HG02981 (cell line): ENCODE results near the gene AHRR.

ENCODE experiments used
- ATAC-seq: cut with Tn5 transposase; IDR thresholded peaks from one replicate; pipeline ENCODE4 v1.9.1; 2021; ENCODE audit warnings: mild to moderate bottlenecking, moderate library complexity; ENCODE audit not compliant: unreplicated experiment

Gene AHRR

DNA sequence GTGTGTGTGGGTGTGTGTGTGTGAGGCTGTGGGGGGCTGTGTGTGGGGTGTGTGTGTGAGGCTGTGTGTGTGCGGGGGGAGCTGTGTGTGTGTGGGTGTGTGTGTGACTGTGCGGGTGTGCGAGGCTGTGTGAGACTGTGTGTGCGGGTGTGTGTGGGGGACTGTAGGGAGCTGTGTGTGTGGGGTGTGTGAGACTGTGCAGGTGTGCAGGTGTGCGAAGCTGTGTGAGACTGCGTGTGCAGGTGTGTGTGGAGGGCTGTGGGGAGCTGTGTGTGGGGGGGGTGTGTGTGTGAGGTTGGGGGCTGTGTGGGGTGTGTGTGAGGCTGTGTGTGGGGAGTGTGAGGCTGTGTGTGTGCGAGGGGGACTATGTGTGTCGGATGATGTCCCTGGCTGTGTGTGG lies 23.2 kb downstream of the AHRR start:
- ATAC-seq = no peak

GRCh38 chr5:345404-346195 lies 24.1 kb downstream of the AHRR start:
- ATAC-seq = no peak

GRCh38 chr5:346229-346935 lies 24.9 kb downstream of the AHRR start:
- no peak for ATAC-seq

GRCh38 chr5:347712-348284 lies 26.3 kb downstream of the AHRR start:
- no peak for ATAC-seq

GRCh38 chr5:348726-349125 lies 27.2 kb downstream of the AHRR start:
- no peak for ATAC-seq

DNA sequence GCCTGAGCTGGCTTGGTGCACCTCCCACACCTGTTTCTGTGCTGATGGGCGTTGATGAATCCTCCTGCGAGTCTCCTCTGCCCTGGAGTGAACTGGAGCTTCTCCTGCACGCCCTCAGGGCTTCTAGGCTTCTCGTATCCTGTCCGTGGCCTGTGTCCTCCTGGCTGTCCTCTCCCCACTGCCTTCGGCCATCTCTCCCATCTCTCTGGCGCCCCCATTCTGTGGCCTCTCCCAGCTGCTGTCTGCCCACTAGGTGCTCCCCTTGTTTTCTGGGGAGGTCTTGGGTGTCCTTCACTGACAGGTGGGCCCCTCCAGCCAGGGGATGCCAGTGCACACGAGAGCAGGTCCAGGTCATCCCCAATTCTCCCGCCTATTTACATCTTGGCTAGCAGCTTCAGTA lies 28.8 kb downstream of the AHRR start:
- ATAC-seq = no peak

DNA sequence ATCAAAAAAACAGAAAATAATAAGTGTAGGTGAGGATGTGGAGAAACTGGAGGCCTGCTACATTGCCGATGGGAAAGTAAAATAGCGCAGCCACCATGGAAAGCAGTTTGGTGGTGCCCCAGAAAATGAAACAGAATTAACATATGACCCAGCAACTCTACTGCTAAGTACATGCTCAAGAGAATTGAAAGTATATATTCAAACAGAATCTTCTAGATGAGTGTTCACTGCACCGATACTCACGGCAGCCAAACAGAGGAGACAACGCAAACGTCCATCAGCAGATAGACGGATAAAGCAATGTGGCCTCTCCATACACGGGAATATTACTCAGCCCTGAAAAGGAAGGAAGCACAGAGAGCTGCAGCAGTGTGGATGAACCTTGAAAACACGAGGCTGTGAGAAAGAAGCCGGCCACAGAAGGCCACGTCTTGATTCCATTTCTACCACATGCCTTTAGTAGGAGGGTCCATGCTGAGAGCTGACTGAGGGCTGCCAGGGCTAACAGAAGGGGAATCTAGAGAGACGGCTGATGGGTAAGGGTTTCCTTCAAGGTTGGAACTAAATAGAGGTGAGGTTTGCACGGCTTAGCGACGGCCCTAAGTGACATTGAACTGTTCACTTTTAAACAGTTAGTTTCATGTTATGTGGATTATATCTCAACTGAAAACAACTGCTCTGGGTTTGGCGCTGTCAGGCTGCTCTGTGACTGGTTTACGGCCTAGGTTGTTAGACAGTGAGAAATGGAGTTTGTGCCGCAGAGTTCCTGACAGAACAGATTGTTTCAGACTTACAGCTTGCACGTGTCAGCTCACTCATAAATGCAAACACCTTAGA lies 29.8 kb downstream of the AHRR start:
- no peak for ATAC-seq

DNA sequence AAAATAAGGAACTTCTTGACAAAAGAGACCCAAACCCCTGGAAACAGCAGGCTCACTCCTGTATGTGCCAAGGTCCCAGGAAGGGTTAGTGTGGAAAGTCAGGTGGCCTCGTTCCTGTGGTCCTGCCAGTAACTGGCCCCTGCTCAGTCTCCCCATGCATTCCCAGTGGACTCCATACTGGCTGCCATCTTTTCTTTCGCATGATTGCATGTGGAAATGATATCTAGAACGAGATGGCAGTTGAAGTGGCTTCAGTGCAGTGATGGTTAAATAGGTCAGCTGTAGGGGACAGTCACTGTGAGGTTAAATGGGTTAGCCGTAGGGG lies 30.4 kb downstream of the AHRR start:
- no peak for ATAC-seq

DNA sequence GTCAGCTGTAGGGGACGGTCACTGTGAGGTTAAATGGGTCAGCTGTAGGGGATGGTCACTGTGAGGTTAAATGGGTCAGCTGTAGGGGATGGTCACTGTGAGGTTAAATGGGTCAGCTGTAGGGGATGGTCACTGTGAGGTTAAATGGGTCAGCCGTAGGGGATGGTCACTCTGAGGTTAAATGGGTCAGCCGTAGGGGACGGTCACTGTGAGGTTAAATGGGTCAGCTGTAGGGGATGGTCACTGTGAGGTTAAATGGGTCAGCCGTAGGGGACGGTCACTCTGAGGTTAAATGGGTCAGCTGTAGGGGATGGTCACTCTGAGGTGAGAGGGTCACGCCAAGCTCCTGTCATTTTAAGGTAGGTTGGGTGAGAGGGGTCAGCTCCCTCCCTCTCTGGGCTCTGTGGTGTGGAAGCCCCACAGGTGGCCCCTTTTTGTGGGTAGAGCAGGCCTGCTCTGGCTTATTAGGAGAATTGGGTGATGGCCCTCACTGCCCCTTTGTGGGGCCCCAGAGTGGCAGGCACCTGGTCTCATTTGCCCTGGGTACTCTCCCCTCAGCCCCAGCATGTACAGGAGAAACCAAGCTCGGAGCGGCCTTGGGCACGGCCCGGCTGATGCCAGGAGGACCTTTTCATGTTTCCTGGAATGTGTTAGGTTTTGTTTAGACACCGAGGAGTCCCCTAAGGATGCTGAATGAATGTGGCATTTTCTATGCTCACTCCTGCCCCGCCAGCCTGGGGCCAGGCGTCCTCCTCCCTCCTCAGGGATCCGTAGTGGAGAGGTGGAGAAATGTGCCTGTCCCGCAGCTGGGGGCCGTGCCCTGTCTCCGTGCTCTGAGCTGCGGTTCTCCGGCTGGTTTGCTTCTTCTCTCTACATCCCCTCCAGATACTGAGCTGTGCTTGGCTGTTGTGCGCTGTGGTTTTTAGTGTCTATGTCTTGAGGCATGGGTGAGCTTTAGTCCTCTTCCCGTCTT lies 31.4 kb downstream of the AHRR start:
- no peak for ATAC-seq

GRCh38 chr5:353612-354580 lies 32.4 kb downstream of the AHRR start:
- ATAC-seq = no peak

GRCh38 chr5:354581-355378 lies 33.3 kb downstream of the AHRR start:
- ATAC-seq = no peak

DNA sequence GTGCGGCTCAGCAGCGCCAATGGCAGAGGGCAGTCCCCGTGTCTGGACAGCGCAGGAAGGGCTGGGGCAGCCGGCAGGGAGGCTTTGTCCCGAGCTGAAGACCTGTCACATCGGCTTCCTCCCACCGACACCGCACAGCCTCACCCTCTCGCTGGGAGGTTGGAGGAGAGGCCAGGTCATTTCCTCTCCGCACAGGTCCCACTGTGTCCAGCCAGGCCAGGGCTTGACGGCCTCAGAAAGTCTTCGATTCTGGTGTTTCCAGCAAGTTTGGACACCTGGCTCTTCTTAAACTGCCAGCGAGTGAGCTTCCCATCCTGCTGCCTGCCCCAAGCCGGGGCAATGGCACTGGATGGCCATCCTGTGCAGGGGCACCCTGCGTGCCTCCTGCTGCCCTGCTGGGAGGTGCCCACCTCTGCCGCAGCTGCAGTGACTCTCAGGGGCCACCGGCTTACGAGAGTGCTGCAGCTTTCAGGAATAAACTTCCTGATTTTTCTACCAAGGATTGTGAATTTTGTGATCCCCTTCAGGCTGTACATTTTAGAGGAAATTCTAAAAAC lies 33.9 kb downstream of the AHRR start:
- no peak for ATAC-seq

- no peak for ATAC-seq
Observed at GRCh38 chr5:355958-356357, 34.4 kb downstream of the AHRR start.

DNA sequence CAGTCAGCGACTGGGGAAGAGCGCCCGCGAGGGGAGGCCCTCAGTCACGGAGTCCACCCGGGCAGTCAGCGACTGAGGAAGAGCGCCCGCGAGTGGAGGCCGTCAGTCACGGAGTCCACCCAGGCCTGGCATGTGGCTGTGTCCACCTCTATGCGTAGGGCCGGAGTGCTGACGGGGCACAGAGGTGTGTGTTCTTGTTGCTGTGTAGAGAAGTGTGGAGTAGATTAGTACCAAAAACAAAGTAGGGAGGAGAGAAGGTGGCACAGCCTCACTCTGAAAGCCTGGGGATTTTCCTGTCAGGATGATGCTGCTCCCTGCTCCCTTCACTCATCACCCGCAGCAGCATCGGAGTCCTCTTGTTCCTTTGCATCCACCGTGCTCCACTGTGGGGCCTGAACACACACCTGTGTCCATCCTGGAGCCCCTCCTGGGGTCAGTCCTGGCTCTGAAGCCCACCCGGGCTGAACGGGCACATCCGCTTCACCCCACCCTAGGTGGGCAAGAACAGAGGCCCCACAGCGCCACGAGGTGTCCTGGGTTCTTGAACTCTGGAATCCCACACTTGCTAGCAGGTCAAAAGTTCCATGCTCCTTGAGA lies 37.9 kb downstream of the AHRR start:
- ATAC-seq = no peak

DNA sequence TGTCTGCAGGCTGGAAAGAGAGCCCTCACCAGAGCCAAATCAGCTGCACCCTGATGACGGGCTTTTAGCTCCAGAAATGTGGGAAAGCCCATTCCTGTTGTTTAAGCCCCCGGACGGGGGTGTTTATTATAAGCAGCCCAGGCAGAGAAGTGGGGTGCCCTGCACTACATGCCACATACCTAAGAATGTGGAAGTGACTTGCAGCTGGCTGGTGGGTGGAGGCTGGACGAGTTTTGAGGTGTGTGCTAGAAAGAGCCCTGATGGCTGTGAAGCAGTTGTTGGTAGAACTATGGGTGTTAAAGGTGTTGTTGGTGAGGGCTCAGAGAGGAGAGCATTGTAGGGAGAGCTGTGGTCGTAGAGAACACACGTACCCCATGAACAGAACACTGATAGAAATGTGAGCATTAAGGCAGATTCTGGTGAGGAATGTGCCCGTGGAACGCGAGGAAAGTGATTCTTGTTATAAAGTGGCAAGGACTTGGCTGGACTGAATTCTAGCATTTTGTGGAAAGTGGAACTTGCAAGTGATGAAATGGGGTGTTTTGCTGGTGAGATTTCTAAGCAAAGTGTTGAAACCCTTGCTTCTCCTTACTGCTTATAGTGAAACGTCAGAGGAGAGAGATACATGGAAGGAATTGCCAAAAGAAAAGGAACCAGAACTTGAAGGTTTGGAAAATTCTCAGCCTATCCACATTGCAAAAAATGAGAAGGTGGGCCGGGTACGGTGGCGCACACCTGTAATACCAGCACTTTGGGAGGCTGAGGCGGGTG lies 38.9 kb downstream of the AHRR start:
- ATAC-seq = no peak

GRCh38 chr5:362189-362588 lies 40.7 kb downstream of the AHRR start:
- no peak for ATAC-seq
